ENCODE data around the gene WDR27. TPM values are rescaled to one million over a fixed set of nuclear protein-coding genes. Genes with fewer than 3 reads are reported as not detected.

Gene WDR27
- total RNA-seq, 1 donor from 2014 or later, result 17.7 TPM

DNA sequence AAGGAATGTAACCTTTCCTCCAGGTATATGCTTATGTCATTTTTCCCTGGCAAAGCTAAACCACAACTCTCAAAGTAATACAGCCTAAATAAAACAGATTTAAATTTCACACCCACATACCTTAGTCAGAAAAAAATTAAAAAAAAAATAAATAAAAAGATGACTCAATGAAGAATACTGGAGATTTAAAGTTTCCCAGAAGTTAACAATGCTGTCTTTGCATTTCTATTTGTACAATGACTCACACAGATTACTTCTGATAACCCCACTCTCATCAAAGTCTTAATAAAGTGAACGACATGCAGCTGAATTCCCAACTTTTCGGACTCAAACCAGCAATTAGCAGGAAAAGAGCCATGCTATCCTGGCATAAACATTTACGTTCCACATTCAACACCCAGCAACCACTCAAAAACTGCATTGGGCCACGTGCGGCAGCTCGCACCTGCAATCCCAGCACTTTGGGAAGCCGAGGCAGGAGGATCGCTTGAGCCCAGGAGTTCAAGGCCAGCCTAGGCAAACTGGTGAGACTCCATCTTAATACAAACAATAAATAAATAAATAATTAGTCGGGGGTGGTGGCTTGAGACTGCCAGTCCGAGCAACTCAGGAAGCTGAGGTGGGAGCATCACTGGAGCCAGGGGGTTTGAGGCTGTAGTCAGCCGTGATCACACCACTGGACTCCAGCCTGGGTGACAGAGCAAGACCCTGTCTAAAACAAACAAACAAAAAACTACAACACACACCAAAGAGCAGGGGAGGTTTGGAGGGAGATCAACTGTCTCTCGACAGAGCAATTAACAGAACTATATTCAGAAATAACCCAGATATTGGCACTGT is 130.5 kb downstream of the WDR27 start:
- intact Hi-C loops (cut with micrococcal nuclease), result no loop called here

DNA sequence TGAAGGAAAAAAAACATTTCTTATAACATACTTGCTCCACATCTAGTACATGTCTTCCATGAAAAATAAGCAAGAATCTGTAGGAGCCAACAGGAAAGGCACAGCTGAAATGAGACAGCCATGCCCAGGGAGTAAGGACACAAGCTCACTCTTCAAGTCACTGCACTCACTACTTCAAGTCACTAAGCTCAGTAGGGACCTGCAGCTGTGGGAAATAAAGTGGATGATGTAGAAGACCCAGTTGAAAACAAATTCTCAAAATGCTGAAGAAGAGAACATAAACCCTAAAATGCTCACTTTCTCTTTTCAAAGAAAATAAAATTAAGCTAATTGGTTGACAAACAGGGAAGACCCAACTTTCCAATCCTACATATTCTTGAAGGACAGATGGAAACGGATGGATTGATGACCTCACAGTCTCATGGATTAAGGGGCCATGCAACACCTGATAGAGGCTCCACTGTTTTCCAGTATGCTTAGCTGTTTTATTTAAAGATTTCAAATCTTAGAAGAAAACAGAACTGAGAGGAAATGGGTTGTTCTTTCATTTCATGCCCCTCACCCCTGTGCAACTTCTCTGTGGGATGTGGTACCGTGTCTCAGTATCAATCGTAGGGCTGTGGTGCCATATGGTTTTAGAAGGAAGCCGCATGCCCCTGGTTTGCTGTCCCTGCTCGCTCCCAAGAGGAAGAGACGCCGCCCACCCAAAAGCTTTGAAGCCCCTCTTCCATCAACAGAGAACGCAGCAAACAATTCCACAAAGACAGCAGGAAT is 133.3 kb downstream of the WDR27 start:
- intact Hi-C loops (cut with micrococcal nuclease), result no loop called here

DNA sequence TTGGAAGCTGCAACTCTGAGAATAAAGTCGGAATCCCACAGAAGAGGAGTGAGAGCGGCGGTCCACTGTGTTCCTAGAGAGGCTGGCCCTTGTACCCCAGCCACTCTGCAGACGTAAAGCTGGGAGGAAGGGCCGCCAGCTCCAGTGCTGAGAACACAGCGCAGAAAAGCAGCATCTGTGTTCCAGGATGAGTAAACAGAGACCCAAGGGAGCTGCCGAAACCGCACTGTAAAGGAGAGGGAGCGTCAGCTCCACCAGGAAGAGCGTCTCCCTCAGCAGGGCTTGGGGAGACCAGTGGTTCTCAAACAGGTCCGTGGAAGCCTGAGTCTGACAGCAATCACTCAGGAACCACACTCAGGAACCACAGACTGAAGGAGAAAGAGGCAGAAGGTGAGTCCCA is 134.0 kb downstream of the WDR27 start:
- intact Hi-C loops (cut with micrococcal nuclease), result no loop called here

DNA sequence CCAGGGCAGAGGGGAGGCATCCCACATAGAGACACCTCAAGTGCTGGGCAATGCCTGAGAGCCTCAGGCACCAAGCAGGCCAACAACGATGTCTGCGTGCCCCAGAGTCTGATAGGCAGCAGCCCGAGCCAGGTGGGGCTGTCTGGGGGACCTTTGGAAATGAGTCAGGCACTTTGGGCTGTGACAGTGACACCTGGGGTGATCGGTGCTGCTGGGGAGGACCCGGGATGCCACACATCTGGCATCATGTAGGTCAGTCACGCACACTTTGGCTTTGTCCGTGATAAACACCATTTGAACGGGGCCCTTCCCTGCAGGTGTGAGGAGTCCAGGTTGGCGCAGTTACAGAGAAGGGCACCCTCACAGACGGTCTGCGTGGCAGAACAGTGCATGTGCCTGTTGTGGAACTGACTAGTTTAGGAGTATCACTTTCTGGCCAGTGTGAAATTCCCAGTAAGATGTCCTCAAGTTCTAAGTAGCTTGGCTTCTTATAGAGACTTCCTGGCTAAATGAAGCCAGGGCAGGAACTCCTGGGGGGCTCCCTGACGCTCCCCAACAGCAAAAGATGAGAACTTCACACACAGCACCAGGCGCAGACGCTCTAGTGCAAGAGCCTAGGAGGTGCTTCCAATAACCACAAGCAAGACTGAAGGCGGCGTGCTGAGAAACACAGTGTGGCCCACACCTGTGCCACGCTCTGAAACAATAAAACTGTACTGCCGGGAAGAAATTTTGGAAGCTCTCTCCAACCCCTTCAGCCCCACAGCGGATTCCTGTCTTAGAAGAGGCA is 134.7 kb downstream of the WDR27 start:
- intact Hi-C loops (cut with micrococcal nuclease), result no loop called here

DNA sequence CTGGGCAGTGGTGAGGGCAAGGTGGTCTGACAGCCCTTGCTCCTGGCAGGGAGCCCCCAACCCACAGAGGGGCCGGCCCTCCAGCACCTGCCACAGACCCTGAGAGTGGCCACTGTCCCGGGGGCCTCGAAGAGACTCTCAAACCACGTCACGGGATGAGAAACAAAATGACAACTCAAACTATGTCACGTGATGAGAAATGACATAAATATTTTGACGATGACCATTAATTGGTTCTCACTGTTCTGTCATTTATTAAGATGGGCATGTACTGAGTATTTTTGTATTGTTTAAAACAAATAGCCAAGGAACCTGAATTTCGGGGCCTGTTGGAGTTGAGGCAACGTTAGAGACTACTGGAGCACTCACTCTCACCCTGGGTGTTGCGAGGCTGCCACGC is 135.5 kb downstream of the WDR27 start:
- intact Hi-C loops (cut with micrococcal nuclease), result no loop called here

DNA sequence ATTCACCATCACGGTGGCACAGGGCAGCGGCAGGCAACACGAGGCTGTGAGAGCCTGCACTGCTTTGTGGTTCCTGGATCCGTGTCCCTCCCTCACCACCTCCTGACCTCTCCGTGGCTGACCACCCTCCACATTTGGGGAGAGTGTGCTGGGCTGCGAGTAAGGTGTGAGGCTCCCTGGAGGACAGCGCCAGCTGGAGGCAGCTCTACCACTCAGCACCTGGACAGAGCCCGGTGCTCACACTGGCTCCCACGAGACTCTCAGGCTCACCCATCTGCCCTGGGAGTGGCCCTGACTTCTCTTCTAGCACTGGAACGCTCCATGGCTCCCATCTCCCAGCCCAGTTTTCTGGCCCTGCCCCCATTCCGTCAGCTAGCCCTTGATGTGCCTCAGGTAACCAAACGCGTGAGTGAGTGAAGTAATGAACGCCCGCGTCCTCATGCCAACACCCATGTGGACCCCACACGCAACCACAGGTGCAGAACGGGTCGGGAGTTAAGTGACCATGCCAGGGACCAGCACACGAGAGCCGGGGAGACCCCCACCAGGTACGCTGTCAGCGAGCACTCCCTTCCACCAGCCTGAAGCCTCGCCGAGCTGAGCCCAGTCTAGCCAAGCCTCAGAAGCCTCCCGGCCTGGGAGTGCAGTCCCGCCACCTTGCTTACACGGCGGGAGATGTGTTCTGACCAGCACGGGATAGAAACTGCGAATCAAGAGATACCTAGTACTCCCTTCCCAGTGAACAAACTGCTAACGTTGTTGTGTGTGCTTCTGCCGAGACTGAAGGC is 137.2 kb downstream of the WDR27 start:
- intact Hi-C loops (cut with micrococcal nuclease), result no loop called here

DNA sequence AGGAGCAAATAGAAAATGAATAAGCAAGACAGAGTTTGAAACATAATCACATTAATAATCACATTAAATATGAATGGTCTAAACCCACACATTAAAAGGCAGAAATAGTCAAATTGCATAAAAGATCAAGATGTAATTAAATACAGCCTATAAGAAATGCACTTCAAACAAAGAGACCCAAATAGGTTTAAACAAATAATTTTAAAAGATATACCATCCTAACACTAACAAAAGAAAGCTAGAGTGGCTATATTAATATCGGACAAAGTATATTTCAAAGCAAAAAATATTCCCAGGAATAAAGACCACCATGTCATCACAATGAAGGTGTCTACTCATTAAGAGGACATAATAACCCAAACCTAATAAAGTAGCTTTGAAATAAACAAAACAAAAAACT is 140.2 kb downstream of the WDR27 start:
- intact Hi-C loops (cut with micrococcal nuclease), result no loop called here

DNA sequence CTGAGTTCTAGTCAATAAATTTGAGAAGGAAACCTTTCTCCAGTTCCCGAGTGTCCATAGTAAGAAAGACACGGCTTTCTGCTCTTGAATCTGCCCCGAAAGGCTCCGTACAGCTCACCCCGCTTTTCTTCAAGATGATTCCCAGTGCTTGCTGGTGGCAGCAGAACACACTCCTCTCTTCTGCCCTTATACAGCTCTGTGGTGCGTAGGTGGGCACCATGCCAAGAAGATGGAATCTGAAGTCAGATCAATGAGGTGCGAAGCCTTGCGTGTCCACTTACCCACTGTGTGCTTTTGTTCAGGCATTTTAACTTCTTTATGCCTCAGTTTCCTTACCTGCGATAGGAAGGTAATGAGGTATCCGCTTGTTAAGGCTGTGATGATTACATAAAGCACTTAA is 142.2 kb downstream of the WDR27 start:
- intact Hi-C loops (cut with micrococcal nuclease), result no loop called here

DNA sequence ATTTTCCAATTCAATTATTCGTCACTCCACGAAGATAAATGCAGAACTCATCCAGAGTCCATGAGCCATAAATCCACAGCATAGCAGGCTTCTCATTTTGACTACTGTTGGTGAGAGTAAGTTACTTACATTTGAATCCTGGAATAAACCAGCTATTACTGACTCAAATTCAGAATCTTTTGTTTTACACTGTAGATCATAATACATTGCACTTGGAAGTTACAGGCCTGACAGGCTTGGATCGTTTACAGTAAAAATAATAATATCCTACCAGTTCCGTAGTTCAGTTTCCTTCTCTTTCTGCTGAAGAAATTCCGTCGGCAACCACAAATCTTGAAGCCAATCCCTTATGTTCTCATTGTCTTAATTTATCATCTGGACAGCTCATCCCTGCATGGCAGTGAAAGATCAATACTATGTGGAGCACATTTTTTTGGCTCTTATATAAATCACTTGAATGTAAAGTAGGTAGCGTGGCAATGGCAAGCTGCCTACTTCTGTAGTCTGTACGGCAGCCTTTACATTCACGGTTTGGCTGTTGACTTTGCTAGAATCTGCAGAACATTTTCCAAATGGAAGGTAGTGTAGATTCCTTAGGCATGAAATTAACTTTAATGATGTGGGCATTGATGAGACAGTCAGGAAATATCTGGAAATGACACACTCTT is 142.9 kb downstream of the WDR27 start:
- intact Hi-C loops (cut with micrococcal nuclease), result no loop called here

DNA sequence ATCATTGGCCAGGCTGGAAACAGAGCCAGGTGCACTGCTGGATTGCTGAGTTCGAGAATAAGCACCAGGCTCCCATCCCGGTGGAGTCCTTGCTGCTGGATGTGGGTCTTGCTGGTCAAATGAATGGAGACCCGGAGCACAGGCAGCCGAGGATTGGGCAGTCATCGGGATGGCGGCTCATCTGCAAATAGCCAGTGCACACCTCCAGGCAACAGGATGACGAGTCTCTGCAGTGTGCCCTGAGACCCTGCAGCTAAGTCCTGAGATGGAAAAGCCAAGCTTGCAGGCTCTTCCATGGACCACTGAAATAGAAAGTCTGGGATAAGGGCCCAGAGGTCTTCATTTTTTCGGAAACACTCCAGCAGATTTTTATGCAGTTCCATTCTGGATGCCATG is 143.5 kb downstream of the WDR27 start:
- intact Hi-C loops (cut with micrococcal nuclease), result no loop called here

DNA sequence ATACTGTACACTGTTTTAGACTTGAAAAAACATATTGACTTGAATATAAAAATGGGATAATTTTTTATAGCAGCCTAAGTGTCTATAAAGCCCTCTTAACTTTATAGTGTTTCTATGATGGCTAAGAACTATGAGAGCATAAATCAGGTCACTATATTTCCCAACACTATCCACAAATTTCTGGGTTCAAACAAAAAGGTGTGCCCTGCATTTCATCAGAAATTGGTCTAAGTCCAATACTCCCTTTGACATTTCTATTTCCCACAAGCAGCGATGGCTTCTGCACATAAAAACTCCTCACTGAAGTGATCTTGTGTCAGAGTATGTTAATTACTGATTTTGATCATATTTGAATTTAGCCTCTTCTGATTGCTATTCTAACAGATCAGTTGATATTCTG is 143.9 kb downstream of the WDR27 start:
- intact Hi-C loops (cut with micrococcal nuclease), result no loop called here

DNA sequence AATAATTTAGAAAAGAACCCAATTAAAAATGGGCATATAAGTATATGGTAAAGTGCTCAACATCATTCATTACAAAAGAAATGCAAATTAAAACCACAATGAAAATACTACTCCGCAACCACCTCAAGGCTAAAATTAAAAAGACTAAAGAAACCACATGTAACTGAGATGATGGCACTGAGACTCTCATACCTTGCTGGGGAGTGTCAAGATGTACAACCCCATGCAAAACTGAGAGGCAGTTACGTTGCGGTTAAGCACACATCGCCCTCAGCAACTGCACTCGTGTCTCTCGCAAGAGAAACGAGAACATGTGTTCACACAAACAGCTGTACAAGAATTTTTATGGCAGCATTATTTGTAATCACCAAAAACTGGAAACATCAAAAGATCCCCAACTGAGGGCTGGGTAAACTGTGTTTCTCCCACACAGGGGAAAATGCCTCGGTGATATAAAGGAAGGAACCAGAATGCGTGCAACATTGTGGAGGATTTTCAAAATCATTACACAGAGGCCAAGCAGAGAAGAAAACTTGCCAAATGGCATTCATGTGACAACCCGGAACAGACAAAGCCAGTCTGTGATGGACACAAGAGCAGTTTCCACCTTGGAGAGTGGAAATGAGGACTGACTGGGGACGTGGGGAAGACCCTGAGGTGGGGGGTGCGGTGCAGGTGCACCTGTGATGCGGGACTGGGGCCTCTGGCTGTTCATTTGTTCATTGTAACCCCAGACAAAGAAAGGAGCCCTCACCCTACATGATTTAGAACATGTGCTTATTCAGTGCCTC is 144.9 kb downstream of the WDR27 start:
- intact Hi-C loops (cut with micrococcal nuclease), result loop anchor here (1.0 kb wide), 1 partner anchor 32 kb away; no protein-coding TSS in a partner anchor

DNA sequence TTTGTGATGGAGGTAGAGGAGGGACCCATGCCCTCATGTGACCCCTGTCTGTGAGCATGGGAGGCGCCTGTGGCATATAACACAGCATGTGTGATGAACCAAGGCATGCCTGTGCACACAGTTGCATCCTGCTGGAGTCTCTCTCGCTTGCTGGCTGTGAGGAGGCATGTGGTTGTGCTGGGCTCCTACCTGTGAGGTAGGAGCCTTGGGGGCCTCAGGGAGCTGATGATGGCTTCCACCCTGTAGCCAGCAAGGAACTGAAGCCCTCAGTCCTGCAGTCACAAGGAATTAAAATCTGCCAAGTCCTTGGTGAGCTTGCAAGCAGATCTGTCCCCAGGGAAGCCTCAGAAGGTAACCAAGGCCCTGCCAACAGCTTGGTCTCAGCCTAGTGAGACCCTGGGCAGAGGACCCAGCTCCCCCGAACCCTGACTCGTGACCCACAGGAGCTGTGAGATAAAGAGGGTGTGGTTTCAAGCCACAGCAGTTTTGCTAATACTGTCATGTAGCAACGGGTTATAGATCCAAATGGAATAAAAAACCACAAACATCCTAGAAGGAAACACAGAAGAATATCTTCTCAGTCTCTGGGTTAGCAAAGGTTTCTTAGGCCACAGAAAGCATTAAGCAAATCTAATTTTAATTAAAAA is 145.7 kb downstream of the WDR27 start:
- intact Hi-C loops (cut with micrococcal nuclease), result loop anchor here (1.0 kb wide), 1 partner anchor 33 kb away; no protein-coding TSS in a partner anchor

DNA sequence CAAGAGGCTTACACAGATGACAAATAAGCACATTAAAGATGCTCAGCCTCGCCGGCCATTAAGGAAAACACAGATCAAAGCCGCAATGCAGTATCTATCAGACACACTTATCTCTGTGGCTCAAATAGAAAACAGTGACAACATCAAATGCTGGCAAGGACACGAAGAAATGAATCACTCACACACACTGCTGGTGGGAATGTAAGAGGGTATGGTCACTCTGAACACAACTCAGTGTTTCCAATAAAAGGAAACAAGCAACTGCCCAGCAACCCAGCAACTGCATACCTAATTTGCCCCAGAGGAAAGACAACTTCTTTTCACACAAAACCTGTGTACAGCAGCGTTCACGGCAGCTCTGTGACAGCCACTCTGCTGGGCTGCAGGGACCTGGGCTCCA is 155.8 kb downstream of the WDR27 start:
- intact Hi-C loops (cut with micrococcal nuclease), result no loop called here

DNA sequence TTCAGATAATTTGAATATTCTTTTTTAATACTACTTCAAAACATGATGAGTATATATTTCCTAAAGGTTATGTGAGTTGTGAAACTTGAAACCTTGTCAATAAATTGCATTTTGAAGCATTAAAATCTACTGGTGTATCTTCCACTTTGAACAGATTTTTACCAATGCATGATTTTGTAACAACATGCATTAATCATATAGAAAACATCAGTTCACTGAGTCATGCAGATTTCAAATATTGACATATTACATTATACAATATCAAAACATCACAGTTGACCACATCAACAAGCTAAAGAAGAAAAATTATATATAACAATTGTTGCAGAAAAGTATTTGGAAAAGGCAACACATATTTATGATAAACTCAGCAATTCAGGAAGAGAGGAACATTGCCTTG is 158.1 kb downstream of the WDR27 start:
- intact Hi-C loops (cut with micrococcal nuclease), result no loop called here

DNA sequence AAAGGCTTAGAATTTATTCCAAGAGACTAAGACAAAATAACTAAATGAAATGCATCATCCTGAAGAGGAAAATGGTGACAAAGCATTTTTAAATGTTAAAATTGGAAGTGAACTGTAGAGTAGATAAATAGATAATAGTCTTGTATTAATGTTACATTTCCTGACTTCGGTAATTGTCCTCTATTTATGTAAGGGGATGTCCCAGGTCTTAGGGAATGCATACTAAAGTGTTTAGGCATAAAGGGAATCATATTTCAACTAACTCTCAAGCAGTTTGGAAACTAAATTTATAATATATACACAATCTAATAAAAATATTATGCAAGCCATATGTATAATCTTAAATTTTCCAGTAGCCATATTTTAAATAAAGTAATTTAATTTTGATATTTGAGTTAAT is 159.3 kb downstream of the WDR27 start:
- intact Hi-C loops (cut with micrococcal nuclease), result no loop called here

DNA sequence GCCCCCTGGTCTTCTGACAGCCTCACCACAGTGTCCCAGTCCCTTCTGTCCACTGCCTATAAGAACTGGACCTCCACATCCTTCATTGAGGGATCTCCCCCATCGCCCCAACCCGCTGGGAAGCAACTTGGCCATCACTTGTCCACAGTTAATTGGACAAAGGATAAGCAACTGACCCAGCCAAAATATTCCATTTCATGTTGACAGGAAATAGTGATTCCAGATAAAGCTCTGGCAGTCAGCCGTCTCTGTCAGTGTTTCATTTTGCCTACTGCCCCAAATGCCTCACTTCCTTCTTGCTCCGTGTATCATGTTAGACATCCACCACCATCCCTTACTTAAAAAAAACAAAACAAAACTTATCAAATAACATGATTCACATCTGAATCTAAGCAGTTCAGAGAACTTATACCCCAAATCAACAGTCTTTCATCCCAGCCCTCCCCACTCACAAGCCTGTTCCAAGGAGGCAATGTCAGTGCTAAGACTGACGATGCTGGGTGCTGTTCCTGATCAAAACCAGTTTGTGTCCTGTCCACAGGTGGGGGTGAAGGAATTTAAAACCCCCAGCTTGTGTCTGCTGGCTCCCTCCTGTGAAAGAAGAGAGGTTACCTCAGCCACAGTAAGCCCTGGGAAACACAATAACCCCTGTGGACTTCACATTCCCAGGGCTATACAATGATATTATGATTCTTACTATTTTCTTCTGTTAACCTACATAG is 162.5 kb downstream of the WDR27 start:
- intact Hi-C loops (cut with micrococcal nuclease), result no loop called here

DNA sequence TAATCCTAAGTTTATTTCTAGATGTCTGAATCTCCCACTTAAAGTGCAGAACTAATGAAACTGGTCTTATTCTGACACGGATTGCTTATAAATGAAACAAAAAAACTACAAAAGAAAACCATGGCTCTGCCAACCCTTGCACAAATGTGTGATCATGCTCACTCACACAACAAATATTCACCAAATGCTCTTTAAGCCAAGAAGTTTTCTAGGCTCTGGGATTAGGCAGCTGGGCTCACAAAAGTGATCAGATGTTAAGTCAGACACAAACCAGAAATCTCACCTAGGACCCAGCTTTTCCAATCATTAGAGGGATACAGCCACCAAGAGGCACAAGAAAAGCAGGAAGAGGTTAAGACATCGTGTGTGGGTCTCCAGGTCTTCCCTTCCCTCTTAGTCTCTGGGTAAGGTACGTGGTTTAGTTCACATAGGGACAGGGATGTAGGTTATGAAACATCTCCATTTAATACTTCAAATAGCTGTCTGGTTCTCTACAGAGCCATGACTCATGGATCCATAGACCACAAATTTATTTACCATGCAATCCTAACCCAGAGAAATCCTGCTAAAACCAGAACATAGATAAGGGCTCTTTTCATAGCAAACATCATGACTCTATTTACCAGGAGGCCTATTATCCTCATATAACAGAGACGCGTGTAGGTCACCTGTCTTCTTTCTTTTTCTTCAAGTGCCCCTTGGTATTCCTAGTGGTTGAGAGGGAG is 165.2 kb downstream of the WDR27 start:
- intact Hi-C loops (cut with micrococcal nuclease), result no loop called here
